ENCODE results near the gene FGGY.
A peak's percentile ranks its signal among the peaks of the same experiment; 100 is the strongest.
"Not testable (repeated sequence)": the region's sequence is repeated elsewhere in the genome, so short reads cannot be mapped to it uniquely, and the experiment has no call there.

Gene FGGY

DNA sequence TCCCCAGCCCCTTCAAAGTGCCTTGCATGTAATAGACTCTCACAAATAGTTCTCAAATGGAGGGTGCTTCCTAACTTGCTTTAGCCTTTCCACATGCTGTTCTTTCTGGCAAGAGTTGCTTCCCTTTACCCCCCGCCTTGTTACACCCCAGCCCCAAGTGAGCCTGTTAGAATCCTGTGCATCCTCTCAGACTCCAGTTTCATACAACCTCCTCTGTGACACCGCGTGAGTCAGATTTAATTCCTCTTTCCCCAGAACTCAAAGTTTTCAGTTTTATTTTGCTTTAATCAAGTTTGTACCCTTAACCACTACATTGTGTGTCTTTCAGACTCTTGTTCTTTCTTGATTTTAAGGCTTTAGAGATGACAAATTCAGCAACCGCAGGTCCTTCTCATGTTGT is 283.4 kb downstream of the FGGY start:
- no peak for DNase-seq (ENCODE audit: low spot score)

DNA sequence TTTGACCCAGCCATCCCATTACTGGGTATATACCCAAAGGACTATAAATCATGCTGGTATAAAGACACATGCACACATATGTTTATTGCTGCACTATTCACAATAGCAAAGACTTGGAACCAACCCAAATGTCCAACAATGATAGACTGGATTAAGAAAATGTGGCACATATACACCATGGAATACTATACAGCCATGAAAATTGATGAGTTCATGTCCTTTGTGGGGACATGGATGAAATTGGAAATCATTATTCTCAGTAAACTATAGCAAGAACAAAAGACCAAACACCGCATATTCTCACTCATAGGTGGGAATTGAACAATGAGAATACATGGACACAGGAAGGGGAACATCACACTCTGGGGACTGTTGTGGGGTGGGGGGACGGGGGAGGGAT is 295.5 kb downstream of the FGGY start:
- DNase-seq (ENCODE audit: low spot score) = not testable (repeated sequence)

DNA sequence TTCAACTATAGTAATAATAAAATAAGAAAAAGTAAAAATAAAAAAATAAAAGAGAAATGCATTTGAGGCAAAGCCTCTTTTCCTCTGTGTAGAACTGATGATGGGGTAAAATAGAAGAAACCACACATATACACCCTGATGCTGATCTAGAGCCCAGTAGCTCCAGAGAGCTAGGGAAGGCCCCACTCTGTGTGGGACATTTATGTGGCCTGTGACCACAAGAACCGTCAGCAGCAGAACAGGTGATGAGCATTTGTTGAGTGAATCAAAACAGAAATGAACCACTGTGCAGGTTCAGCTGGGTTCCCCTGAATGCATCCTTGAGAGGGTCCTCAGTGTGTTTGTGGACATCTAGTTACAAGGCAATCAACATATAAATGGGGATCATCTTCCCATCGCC is 296.0 kb downstream of the FGGY start:
- DNase-seq (ENCODE audit: low spot score) = no peak

DNA sequence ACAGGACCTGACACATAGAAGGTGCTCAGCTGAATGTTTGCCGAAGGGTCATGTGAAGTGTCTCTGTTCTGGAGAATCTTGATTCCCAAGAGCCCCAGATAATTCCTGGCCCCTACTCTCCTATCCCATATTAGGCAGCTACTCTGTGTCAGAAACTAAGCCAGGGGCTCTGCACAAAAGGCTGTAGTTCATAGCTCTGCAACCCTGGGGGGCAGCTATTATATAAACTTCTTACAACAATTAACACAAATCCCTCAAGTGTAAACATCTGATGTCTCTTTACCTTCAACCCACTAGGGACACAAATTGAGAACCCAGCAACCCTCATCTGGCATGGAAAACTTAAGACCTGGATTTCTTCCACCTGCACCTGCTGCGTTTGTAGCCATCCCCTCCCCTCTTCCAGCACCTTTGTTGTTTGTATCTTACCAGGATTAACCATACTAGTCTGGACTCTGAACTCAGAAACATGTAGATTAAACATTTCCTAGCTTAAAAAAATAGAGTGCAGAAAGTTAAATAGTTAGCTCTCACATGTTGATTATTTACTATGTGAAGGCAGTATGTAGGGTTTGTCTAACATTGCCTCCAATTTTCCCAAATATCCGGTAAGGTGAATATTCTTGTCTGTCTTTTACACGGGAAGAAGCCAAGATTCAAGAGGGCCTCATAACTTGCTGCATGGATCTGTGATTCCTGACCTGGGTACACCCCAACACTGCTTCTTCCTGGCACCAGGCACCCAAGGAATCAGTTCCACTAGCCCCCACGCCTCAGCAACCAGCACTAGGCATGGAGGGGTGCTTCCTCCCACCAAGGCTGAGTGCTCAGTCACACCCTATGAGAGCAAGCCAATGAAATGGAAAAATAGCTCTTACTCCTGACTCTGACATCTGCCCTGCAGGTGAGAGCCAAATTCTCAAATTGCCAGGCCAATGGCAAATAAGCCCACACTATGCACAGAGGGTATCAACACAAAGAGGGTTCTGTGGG is 297.2 kb downstream of the FGGY start:
- no peak for DNase-seq (ENCODE audit: low spot score)

DNA sequence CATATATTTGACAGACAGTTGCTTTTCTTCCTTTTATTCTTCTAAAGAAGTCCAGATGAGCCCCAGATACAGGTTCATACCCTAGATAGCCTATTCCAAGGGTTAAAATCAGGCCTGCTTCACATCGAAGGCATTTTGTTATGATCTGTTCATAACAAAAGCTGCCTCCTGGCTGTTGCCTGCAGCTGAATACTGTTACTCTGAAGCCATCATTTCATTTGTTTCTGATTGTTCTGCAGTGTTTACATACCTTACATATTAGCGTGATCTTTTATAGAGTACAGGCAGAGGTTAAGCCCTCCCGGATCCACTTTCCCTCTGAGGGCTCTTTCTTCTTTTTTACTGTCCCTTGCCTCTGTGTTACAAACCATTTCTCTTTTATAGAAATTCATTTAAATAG is 298.9 kb downstream of the FGGY start:
- no peak for DNase-seq (ENCODE audit: low spot score)

DNA sequence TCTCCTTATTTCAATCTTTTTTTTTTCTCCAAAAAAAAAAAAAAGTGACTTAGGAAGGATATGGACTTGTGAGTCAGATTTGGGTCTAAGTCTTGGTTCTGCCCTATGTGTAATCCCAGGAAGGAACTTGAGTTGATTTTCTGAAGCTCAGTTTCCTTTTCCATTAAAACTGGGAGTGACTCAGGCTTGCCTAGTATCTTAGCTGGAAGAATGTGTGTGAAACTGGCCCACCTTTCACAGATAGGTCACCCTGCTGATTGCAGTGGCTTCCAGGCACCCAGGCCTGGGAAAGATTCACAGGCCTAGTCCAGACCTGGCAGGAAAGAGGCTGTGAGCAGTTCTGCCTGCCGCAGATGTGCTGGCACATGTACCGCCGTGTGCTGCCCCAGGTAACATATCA is 299.5 kb downstream of the FGGY start:
- peak; percentile 14 for DNase-seq (ENCODE audit: low spot score)

DNA sequence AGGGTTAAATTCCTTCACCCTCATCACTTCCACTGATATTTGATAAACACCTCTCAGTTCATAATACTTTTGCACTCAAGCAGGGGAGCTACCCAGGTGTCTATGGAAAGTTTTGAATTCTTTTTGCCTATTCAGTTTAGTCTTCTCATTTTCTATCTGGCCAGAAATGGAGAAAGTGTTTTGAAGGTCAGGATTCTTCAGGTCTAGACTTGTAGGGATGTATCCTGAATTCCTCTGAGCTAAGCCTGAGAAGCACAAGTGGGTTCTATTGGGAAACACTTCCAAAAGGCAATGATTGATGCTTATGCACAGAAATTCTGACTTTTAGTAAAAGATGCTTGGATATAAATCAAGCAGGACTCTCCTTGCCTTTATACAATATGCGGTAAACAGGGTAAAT is 300.1 kb downstream of the FGGY start:
- no peak for DNase-seq (ENCODE audit: low spot score)

DNA sequence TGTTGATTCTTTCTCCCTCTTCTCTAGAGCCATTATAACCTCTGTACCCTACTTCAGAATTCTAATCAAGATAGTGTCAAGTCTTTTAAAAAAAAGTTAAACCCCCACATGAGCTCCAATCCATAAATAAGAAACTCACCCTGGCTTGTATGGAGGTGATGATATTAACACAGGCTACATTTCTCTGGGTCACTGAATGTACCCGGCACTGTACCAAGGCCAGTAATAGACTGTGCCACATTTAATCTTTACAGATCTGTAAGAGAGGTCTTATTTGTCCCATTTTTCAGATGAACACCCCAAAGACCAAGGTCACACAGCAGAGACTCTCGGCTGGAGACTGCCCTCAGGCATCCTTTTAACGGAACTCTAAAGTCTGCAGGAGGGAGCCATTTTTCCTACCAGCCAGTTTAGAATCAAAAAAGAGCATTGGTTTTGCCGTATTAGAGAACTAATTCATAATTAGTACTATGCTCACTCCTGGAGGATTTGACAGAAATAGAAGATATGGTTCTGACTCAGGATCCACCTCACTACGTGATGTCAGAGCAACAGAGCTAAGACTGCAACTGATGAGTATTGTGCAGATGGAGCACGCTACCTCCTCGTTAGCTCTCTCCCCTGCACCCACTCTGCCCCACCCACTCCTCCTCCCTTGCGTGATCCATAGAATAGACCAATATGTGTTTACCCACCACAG is 300.7 kb downstream of the FGGY start:
- DNase-seq (ENCODE audit: low spot score) = no peak

DNA sequence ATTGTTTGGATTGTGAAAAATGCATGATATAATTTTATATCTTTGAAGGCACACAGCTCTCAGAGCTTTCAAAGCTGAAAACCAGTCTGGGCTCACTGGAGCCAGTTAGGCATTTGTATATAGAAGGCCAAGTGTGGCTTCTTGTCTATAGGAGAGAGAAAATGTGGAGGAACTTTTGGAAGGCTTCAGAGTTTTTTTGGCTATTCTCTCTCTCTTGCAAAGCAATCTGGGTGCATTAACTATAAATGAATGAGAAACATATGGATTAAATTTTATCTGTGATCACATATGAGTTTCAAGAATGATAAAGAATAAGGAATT is 301.2 kb downstream of the FGGY start:
- no peak for DNase-seq (ENCODE audit: low spot score)

DNA sequence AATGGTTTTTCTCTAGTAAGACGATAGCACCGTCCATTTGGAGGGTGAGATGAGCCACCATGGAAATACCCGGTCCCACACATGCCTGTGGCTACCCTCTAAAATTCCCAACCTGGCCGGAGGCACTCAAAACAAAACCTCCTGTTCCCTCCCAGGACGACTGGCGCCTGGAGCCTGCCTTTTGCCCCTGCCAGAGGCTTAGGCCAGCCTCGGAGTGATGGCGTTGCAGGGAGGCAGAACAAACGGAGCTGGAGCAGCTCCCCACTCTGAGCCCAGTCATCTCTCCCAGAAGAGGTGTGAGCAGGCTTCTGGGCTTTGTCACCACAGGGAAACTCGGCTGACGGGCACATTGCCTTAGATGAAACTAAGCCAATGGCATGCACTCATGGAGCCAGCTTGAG is 304.1 kb downstream of the FGGY start:
- no peak for DNase-seq (ENCODE audit: low spot score)

DNA sequence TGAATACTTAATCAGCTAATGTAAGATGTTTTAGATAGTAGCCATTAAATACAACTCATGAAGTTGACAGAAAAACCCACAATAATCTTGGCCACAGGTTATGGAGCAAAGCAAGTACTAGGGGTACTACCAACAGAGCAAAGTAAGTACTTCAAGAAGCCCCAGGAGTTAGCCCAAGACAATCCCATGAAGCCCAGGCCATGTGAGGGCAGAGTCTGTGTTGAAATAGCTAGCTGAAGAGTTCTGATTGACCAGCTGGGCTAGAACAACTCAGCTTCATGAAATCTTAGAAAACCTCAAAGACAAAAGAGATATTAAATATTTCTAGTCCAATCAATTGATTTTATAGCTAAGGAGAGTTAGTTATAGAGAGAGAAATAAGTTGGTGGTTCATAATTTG is 304.9 kb downstream of the FGGY start:
- DNase-seq (ENCODE audit: low spot score) = no peak

DNA sequence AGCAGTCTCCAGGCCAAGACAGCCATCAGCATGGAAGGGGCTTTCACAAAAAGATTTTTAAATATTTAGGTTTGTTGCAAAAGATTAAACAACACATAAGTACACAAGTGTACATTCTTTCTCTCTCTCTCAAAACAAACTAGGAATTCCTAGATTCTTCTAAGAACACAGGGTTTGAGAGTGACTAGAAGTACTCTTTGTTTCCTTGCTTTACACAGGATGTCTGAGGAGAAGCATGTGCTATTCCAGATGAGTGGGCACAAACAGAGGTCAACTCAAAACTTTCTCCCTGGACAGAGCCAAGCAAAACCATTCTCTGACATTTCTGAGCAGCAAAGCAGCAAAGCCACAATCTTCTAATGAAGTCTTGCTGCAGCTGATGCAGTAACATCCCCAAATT is 307.3 kb downstream of the FGGY start:
- no peak for DNase-seq (ENCODE audit: low spot score)

DNA sequence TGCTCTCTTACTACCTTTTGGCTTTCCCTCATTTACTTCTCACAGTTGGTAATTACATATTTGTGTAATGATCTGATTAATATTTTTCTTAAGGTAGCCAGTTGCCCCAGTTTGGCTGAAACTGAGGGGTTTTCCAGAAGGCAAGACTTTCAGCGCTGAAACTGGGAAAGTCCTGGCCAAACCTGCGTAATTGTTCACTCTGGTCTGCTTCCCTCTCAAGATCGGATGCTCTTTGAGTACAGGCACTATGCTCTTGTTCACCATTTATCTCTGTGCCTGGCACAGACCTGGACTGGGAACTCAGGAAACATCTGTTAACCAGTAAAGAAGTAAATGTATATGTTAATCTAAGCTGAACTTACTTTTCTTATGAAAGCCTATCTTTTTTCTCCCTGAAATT is 308.3 kb downstream of the FGGY start:
- DNase-seq (ENCODE audit: low spot score) = no peak

DNA sequence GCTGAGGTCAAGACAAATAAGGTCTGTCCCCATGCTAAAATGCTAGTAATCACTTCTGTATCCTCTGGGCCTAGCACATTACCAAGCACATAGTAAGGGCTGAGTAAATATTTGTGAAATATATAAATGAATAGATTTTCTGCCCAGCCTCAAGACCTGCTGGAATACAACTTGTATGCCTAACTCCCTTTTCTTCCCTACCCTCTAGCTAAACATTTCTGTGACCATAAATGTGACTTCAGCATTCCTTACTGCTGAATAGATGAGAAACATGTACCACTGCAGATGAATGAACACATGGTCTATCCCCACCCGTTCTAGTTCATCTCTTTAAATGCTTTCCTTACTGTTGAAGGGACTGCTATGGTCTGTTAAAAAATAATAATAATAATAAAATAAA is 308.9 kb downstream of the FGGY start:
- no peak for DNase-seq (ENCODE audit: low spot score)

DNA sequence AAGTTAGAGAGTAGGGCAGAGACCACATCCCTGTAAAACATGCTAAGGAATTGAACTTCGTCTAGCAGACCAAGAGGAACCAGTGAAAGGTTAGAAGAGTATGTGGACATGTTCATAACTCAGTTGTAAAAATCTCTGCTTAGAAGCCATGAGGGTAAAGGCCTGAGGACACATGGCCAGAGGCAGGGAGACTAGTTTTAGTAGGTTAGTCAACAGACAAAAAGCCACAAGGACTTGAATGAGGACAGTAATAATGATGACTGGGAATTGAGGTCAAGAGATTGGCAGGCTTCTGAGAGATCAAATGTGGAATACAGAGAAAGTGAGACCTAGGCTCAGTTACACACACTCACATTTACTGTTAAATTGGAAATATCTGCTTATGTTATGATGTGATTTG is 312.4 kb downstream of the FGGY start:
- no peak for DNase-seq (ENCODE audit: low spot score)

DNA sequence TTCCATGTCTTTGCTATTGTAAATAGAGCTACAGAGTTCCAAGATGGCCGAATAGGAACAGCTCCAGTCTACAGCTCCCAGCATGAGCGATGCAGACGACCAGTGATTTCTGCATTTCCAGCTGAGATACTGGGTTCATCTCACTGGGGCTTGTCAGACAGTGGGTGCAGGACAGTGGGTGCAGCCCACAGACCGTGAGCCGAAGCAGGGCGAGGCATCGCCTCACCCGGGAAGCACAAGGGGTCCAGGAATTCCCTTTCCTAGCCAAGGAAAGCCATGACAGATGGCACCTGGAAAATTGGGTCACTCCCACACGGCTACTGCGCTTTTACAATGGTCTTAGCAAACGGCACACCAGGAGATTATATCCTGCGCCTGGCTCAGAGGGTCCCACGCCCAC is 313.6 kb downstream of the FGGY start:
- not testable (repeated sequence) for DNase-seq (ENCODE audit: low spot score)

DNA sequence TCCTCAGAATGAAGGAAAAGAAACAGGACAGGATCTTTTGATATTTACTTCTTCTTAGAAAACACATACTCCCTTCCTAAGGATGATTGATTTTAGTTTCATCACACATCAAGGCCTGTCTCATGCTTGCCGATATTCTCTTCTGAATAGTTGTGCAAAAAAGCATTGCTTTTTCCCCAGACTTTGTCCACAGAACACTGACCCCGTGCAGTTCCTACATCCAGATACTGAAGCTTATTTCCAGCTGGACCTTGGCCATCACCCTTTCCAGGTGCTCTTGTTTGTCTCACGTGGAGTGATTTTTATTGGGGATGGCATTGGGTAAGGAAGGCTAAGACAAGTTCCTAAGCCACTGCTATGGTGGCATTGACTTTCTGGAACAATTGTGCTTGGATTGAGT is 320.5 kb downstream of the FGGY start:
- DNase-seq (ENCODE audit: low spot score) = no peak

DNA sequence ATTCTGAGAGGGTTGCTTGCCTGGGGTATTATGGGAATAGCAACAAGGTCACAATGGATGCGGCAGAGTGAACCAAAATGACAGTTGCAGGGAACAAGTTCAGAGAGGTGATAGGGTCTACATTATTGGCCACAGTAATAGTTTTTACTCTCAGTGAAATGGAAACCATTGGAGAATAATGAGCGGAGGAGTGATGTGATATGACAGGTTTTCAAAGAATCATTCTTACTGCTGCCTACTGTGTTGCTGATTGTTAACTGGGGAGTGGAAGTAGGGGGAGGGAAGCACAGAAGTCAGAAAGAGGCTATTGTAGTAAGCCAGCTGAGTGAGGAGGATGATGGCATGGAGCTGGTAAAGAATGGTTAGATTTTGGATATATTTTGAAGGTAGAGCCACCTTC is 322.7 kb downstream of the FGGY start:
- DNase-seq (ENCODE audit: low spot score) = no peak

DNA sequence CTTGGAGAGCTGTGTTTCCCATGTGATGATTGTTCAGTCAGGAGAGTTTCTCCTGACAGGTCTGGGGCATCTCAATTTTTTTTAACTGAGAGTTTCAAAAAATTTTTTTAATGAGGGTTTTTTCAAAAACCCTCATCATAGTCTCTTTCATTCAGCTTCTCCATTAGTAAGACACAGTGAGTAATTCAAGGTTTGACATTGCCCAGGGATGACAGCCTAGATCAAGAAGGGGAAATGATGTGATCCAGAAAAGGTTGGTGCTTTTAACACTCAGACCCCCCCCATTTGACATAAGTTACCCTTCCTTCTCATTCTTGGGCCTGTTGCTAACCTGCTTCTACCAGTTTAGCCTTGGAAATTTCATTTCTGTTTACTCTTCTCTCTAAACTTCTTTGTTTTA is 328.5 kb downstream of the FGGY start:
- DNase-seq (ENCODE audit: low spot score) = no peak

DNA sequence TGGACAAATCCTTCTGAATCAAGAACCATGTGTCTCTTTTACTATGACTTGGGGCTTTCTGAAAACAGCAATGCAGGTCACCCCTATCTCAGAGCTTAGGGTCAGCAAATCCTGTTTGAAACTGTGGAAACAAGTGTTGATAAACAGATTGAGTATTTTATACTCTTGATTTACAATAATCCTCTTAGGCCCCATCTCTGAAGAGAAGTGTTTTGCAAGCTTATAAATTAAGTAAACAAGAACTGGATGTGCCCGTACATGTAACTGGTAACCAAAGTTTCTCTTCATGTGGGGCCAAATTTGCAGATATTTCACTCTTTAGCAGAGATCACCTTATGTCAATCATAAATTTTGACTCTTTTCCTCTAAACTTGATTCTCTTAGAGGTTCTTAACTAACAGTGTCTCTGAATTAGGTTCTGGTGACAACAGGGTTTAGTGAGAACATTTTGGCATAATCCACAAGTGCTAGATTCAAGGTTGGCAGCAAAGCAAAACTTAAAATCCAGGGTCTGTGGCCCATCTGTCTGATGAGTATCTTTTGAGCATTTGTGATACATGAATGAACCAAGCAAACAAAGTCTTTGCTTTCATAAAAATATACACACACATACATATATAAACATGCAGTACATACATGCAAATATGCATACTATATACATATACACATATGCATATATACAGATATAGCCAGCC is 334.8 kb downstream of the FGGY start:
- DNase-seq (ENCODE audit: low spot score) = no peak

DNA sequence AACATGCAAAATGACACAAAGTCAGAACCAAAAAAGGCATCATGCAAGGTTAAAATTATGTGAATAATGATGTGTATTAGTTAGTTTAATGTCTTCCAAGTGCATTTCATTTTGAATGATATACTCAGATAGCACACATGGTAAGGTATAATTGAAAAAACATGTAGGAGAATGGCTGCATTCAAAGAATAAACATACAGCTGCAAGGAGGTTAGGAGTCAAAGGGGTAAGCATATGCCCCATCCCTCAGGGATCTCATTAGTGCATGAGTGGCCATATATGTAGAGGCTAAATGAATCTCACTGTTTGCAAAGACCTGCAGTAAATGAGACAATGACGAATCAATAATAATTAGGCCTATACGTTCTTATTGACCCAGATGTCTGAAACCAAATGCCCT is 338.2 kb downstream of the FGGY start:
- DNase-seq (ENCODE audit: low spot score) = no peak

DNA sequence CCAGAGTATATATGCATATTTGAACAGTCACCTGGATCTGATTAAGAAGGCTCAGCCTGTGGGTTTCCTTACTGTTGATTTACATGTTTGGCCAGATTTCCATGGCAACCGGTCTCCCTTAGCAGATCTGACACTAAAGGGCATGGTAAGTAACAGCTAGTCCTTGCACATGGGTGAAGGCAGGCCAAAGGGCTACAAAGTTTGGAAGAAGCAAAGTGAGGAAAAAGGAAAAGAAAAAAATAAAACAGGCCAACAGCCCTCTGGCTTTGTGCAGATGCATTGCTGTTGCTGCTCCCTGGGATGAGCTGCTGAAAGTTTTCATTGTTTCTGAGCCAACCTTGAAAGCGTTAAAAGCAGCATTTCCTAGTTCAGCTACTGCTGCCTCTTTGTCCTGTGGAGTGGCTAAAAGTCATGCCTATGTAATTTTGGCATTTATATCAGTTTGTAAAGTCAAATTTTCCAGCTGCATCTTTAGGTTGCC is 341.4 kb downstream of the FGGY start:
- DNase-seq (ENCODE audit: low spot score) = no peak

DNA sequence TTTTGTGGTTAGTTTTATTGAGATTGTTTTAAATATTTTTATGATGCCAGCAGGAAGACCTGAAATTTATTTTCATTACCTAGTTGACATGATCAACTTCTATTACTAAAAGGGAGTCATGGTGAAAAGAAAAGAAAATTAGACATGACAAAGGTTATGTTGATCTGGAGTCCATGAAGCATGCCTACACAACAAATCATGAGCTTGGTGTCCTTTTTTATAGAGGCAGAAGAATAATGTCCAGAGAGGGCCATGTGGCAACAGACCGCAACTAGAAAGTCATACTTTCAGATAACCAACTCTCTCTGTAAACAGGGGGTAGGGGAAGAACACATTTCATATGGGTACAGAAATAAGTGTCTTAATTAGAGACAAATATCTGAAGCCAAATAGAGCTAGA is 342.4 kb downstream of the FGGY start:
- no peak for DNase-seq (ENCODE audit: low spot score)
